NCI-H128 (cell line): Measurements from ENCODE around the gene PDPR.
"Not testable (repeated sequence)": the region's sequence is repeated elsewhere in the genome, so short reads cannot be mapped to it uniquely, and the experiment has no call there.

ENCODE experiments used
- DNase-seq: peaks from one replicate; lab custom pipeline; 2025; ENCODE audit not compliant: unreplicated experiment; lab: John Stamatoyannopoulos, UW

Gene PDPR

GRCh38 chr16:70127706-70128105 is 13.6 kb downstream of the PDPR start:
- DNase-seq = not testable (repeated sequence)

- not testable (repeated sequence) for DNase-seq
These were observed 14.7 kb downstream of the PDPR start for GRCh38 chr16:70128844-70129243.

GRCh38 chr16:70135796-70136195 is 21.7 kb downstream of the PDPR start:
- not testable (repeated sequence) for DNase-seq

- not testable (repeated sequence) for DNase-seq
These were observed 22.5 kb downstream of the PDPR start for GRCh38 chr16:70136595-70136994.

- not testable (repeated sequence) for DNase-seq
These were observed 28.6 kb downstream of the PDPR start for GRCh38 chr16:70142739-70143138.

GRCh38 chr16:70143231-70143895 is 29.2 kb downstream of the PDPR start:
- not testable (repeated sequence) for DNase-seq

- DNase-seq = not testable (repeated sequence)
These were observed 33.7 kb downstream of the PDPR start for GRCh38 chr16:70147853-70148252.

GRCh38 chr16:70148453-70148852 is 34.3 kb downstream of the PDPR start:
- DNase-seq = not testable (repeated sequence)

- not testable (repeated sequence) for DNase-seq
These were observed 35.2 kb downstream of the PDPR start for GRCh38 chr16:70149296-70149695.

- no peak for DNase-seq
These were observed 37.3 kb downstream of the PDPR start for GRCh38 chr16:70151391-70151790.

GRCh38 chr16:70151941-70152509 is 37.9 kb downstream of the PDPR start:
- DNase-seq = no peak

GRCh38 chr16:70152578-70153302 is 38.6 kb downstream of the PDPR start:
- no peak for DNase-seq

GRCh38 chr16:70154736-70155135 is 40.6 kb downstream of the PDPR start:
- DNase-seq = not testable (repeated sequence)

GRCh38 chr16:70156207-70156978 is 42.3 kb downstream of the PDPR start:
- no peak for DNase-seq

- DNase-seq = no peak
These were observed 43.0 kb downstream of the PDPR start for GRCh38 chr16:70157105-70157476.

GRCh38 chr16:70157477-70158260 is 43.5 kb downstream of the PDPR start:
- no peak for DNase-seq

GRCh38 chr16:70158261-70158939 is 44.3 kb downstream of the PDPR start:
- no peak for DNase-seq

- no peak for DNase-seq
These were observed 45.5 kb downstream of the PDPR start for GRCh38 chr16:70159355-70160348.

- DNase-seq = no peak
These were observed 46.3 kb downstream of the PDPR start for GRCh38 chr16:70160388-70160787.
